Ammon's horn (tissue), 1 donor: ENCODE data around the gene TOR3A.

ENCODE experiments used
- DNase-seq: peaks from one replicate; pipeline ENCODE4 v3.0.0-alpha.2; 2016; ENCODE audit warnings: low spot score

TOR3A gene

GRCh38 chr1:179066471-179066870, 15.4 kb upstream of the TOR3A start:
- no peak for DNase-seq

GRCh38 chr1:179077396-179077795, 4.5 kb upstream of the TOR3A start:
- no peak for DNase-seq

- peak; percentile 85 for DNase-seq
Observed at GRCh38 chr1:179079113-179079761, 2.6 kb upstream of the TOR3A start.

GRCh38 chr1:179080866-179081686, 794 bp upstream of the TOR3A start:
- no peak for DNase-seq

- DNase-seq, result no peak
Observed at GRCh38 chr1:179082333-179082998, 596 bp downstream of the TOR3A start.

- DNase-seq, result no peak
Observed at GRCh38 chr1:179082999-179083335, 1.1 kb downstream of the TOR3A start.

GRCh38 chr1:179083533-179083932, 1.7 kb downstream of the TOR3A start:
- DNase-seq, result no peak

- DNase-seq, result no peak
Observed at GRCh38 chr1:179087665-179088064, 5.8 kb downstream of the TOR3A start.

- no peak for DNase-seq
Observed at GRCh38 chr1:179089827-179090482, 8.1 kb downstream of the TOR3A start.

- no peak for DNase-seq
Observed at GRCh38 chr1:179090522-179090921, 8.7 kb downstream of the TOR3A start.

GRCh38 chr1:179090923-179091322, 9.1 kb downstream of the TOR3A start:
- no peak for DNase-seq

- DNase-seq, result no peak
Observed at GRCh38 chr1:179091691-179092165, 9.9 kb downstream of the TOR3A start.

- no peak for DNase-seq
Observed at GRCh38 chr1:179092896-179093461, 11.1 kb downstream of the TOR3A start.

- no peak for DNase-seq
Observed at GRCh38 chr1:179094818-179095217, 12.9 kb downstream of the TOR3A start.

GRCh38 chr1:179095377-179095776, 13.5 kb downstream of the TOR3A start:
- no peak for DNase-seq

- no peak for DNase-seq
Observed at GRCh38 chr1:179095924-179096323, 14.1 kb downstream of the TOR3A start.

- no peak for DNase-seq
Observed at GRCh38 chr1:179099891-179100290, 18.0 kb downstream of the TOR3A start.

- DNase-seq, result no peak
Observed at GRCh38 chr1:179101566-179101965, 19.7 kb downstream of the TOR3A start.

GRCh38 chr1:179103999-179104398, 22.1 kb downstream of the TOR3A start:
- no peak for DNase-seq

- no peak for DNase-seq
Observed at GRCh38 chr1:179104611-179105250, 22.9 kb downstream of the TOR3A start.

GRCh38 chr1:179105393-179105792, 23.5 kb downstream of the TOR3A start:
- no peak for DNase-seq
